NCI-H187 (cell line): ENCODE data around the gene GPATCH1.
"Not testable (repeated sequence)": the region's sequence is repeated elsewhere in the genome, so short reads cannot be mapped to it uniquely, and the experiment has no call there.

Source experiments
- DNase-seq, 2 experiments: peaks; one replicate each; lab custom pipeline; 2025; lab: John Stamatoyannopoulos, UW

The GPATCH1 gene

GRCh38 chr19:33159893-33160292, 78.9 kb downstream of the GPATCH1 start:
- DNase-seq: no peak

- DNase-seq: no peak
These were observed 80.2 kb downstream of the GPATCH1 start for GRCh38 chr19:33161201-33161600.

- DNase-seq: no peak
These were observed 82.5 kb downstream of the GPATCH1 start for GRCh38 chr19:33163481-33163880.

GRCh38 chr19:33166037-33166436, 85.1 kb downstream of the GPATCH1 start:
- not testable (repeated sequence) for DNase-seq

GRCh38 chr19:33167438-33167837, 86.5 kb downstream of the GPATCH1 start:
- DNase-seq: no peak

GRCh38 chr19:33168528-33168927, 87.5 kb downstream of the GPATCH1 start:
- DNase-seq: no peak

GRCh38 chr19:33171222-33171795, 90.3 kb downstream of the GPATCH1 start:
- DNase-seq: no peak

GRCh38 chr19:33171916-33172359, 91.0 kb downstream of the GPATCH1 start:
- DNase-seq: no peak

- no peak for DNase-seq
These were observed 93.2 kb downstream of the GPATCH1 start for GRCh38 chr19:33174186-33174585.

- DNase-seq: no peak
These were observed 94.3 kb downstream of the GPATCH1 start for GRCh38 chr19:33175156-33175782.

- DNase-seq: no peak
These were observed 95.1 kb downstream of the GPATCH1 start for GRCh38 chr19:33175886-33176669.

- peak; percentile 98 to 100 for DNase-seq
These were observed 95.9 kb downstream of the GPATCH1 start for GRCh38 chr19:33176670-33177416.

GRCh38 chr19:33177417-33177979, 96.5 kb downstream of the GPATCH1 start:
- DNase-seq: peak in 1 of 2 experiments; percentile 51
